H1 (cell line): ENCODE data around the gene RMND1.

Source experiments
- CREB1 ChIP-seq: IDR thresholded peaks from 2 replicates; pipeline ENCODE4 v1.6.1; 2012; ENCODE audit warnings: inconsistent platforms
- MAFK ChIP-seq: IDR thresholded peaks from 2 replicates; pipeline ENCODE4 v1.6.1; 2012; ENCODE audit warnings: low read depth, mild to moderate bottlenecking, improper control_type of control experiment, low read length
- POLR2AphosphoS5 ChIP-seq: IDR thresholded peaks from 2 replicates; pipeline ENCODE4 v1.6.1; 2011; ENCODE audit warnings: low read depth, low read length
- ZNF274 ChIP-seq: IDR thresholded peaks from 2 replicates; pipeline ENCODE4 v1.7.0; 2012; ENCODE audit warnings: low read length, borderline replicate concordance; ENCODE audit errors: extremely low read depth

DNA sequence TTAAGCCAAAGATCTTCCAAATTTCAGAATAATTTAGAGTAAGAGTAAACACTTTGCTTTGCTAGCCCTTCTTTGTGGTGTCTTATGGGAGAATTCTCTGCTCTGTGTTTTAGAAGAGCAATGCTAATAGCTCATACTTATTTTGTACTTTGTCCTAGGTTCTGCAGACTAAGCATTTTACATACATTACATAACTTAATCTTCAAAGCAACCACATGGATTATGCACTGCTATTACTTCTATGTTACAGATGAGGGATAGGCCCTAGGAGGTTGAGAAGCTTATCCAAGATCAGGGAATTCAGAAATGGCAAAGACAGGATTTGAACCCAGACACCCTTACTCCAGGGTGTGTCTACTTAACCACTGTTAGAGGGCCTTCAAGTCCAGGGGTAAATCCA is 32.1 kb upstream of the RMND1 start:
- TF ChIP-seq MAFK (no peak), ZNF274 (no peak), CREB1 (no peak), POLR2AphosphoS5 (no peak)
